H54 (cell line): Measurements from ENCODE around the gene ALKBH6.
"Not testable (repeated sequence)": the region's sequence is repeated elsewhere in the genome, so short reads cannot be mapped to it uniquely, and the experiment has no call there.

Source experiments
- DNase-seq: peaks from one replicate; pipeline ENCODE4 v3.0.0; 2011; ENCODE audit warnings: low spot score, mixed read lengths; ENCODE audit not compliant: insufficient read length
- FAIRE-seq: peaks from 3 replicates; lab custom pipeline; 2011; peaks lifted over from hg19 to GRCh38; lab: Jason Lieb, UNC
- POLR2A ChIP-seq: IDR thresholded peaks from 2 replicates; pipeline ENCODE4 v1.6.1; 2011; ENCODE audit warnings: low read depth, mild to moderate bottlenecking, low read length

ALKBH6 gene

DNA sequence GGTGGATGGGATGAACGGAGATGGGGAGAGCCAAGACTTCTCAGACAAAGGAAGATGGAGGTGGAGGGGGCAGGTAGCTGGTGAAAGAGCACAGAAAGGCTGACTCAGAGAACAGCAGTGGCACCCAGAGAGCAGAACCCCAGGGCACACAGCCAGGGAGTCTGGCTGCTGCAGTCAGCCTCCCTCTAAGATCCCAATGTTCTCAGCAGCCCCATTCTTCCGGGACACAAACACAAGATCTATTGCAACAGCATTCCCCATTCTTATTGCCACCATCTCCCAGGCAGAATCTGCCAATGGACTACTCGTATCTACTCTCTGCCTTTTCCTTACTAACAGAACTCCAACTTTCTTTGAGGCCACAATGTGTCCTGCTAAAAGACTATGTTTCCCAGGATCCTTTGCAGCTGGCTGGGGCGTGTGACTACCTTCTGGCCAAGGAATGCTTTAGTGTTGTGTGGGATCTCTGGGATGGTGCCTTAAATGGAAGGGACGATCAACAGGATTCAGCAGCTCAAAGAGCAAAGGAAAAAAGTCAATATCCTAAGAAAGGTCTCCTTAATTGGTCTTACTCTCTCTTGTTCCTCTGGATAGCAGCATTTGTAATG lies 32.5 kb upstream of the ALKBH6 start:
- no peak for TF ChIP-seq POLR2A
- FAIRE-seq (no peak), DNase-seq (no peak)

- DNase-seq (no peak), FAIRE-seq (no peak)
- TF ChIP-seq POLR2A: no peak
Observed at GRCh38 chr19:36043952-36044351, 29.9 kb upstream of the ALKBH6 start.

- DNase-seq: no peak
- peak; percentile 84 for FAIRE-seq
- no peak for TF ChIP-seq POLR2A
Observed at GRCh38 chr19:36041831-36042230, 27.8 kb upstream of the ALKBH6 start.

DNA sequence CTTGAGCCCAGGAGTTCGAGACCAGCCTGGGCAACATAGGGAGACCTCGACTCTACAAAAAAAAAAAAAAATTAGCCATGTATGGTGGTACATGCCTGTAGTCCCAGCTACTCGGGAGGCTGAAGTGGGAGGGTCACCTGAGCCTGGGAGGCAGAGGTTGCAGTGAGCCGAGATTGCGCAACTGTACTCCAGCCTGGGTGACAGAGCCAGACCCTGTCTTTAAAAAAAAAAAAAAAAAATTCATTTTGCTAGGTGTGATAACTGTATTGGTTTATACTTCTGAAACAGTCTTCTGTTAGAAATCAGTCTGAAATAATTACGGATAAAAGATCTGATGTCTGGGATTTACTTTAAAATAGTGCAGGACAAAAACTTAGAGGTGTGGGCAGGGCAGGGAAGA lies 27.1 kb upstream of the ALKBH6 start:
- not testable (repeated sequence) for DNase-seq, FAIRE-seq

DNA sequence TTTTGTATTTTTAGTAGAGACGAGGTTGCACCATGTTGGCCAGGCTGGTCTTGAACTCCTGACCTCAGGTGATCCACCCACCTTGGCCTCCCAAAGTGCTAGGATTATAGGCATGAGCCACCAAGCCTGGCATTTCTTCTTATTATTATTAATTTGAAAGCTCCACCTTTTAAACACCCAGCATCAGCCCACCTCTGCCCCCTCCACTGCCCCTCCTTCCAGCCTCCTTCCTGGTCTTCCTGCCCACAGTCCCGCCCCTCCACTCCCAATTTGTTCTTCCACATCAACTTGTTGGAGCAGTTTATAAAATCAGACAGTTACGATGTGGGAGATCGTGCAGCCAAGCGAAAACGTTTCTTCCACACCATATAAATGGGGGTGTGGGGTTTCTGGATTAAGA lies 26.5 kb upstream of the ALKBH6 start:
- FAIRE-seq (no peak), DNase-seq (no peak)
- no peak for TF ChIP-seq POLR2A

DNA sequence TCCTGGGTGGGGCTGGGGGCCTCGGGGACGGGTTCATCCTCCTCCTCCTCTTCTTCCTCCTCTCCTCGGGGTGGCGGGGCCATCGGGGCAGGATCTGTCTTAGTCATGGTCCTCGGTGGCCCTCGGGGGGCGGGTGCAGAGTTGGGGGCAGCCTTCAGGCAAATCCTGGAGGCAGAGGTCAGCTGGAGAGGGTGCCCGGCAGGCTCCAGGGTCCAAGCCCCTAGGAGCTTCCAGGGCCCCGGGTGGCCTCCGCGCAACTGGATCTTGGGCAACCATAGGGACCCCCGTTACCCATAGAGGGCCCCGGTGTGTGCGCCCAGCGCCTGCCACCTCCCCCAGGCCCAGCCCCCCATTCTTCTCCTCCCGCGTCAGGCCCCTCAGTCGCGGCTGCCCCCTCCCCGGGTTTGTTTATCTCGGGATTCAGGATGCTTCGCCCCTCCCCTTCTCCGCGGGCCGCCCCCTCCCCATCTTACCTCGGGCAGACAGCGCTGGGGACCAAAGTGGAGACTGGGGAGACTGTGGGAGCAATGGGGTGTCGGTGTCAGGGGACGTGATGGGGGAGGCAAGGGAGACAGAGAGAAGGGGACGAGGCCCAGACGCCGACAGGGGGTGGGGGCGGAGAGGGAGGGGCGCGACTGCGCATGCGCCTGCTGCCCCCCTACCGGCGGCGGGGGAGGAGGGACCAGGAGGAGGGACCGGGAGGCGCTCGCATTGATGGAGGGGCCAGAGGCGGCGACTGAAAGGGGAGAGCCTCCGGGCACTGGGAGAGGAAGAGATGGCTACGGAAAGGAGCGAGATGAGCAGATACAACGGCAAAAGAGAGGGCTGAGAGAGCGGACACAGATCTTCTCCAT lies 18.5 kb upstream of the ALKBH6 start, which contains the start of gene CLIP3:
CLIP3 (minus strand) TSS at position 623 of the 854 bp plus-strand sequence; CDS start at position 107, 516 bp downstream.
- DNase-seq (peak; percentile 85), FAIRE-seq (no peak)
- TF ChIP-seq POLR2A: peak; percentile 30

DNA sequence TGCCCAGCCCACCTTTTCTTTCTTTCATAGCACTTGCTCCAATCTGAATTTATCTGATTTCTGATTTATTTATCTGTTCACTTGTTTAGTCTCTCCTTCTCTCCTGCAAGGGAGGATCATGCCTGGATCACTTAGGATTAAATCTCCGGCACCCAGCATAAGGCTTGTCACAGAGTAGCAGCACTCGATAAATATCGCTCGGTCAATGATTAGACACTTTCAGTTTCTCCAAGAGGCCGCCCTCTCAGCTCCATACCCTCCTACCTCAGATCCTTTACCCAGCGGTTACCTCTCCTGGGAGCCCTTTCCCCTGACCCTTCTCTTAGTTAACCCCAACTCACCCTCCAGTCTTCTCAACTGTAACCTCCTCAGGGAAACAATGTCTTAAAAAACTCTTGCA lies 17.3 kb upstream of the ALKBH6 start:
- DNase-seq: no peak
- TF ChIP-seq POLR2A: no peak
- no peak for FAIRE-seq

- FAIRE-seq: no peak
- TF ChIP-seq POLR2A: no peak
Observed at GRCh38 chr19:36030264-36031148, 16.5 kb upstream of the ALKBH6 start.

DNA sequence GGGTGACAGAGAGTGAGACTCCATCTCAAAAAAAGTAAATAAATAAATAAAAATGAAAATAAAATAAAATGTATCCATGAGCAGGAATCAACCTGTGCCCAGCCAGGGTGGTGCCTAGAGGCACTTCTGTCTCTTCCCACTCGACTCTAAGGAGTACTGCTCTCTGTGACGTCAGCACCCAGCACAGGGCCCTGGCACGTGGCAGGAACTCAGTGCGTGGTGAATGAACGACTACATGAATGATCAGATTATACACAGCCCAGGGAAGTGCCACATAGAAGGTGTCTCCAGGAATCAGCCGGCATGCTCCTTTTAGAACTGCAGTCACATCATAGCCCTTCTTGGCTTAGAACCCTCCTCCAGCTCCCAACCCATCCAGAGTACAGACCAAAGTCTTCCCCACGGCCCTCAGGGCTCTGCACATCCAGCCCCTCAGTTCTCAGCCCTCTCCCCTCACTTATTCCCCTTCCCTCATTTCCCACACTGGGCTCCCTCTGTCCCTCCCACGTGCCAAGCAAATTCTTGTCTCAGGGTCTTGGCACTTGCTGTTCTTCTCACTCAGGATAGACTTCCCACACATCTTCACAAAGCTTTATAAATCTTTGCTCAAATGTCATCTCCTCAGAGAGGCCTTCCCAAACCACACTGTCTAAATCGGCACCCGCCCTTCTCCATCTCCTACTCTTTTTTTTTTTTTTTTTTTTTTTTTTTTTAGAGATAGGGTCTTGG lies 14.5 kb upstream of the ALKBH6 start:
- TF ChIP-seq POLR2A: no peak
- no peak for DNase-seq

More at GRCh38 chr19:36030264-36031148, 16.5 kb upstream of the ALKBH6 start:
- DNase-seq: no peak

DNA sequence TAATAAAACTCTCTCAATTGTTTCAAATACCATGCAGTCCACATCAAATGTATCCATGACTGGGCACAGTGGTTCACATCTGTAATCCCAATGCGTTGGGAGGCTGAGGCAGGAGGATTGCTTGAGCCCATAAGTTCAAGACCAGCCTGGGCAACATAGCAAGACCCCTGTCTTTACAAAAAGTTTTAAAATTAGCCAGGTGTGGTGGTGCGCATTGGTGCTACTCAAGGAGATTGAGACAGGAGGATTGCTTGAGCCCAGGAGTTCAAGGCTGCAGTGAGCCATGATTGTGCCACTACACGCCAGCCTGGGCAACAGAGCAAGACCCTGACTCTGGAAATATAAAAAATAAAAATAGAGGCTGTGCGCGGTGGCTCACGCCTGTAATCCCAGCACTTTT lies 13.7 kb upstream of the ALKBH6 start:
- no peak for TF ChIP-seq POLR2A
- DNase-seq (no peak), FAIRE-seq (no peak)

More for the DNA sequence above, 14.5 kb upstream of the ALKBH6 start:
- FAIRE-seq: no peak

DNA sequence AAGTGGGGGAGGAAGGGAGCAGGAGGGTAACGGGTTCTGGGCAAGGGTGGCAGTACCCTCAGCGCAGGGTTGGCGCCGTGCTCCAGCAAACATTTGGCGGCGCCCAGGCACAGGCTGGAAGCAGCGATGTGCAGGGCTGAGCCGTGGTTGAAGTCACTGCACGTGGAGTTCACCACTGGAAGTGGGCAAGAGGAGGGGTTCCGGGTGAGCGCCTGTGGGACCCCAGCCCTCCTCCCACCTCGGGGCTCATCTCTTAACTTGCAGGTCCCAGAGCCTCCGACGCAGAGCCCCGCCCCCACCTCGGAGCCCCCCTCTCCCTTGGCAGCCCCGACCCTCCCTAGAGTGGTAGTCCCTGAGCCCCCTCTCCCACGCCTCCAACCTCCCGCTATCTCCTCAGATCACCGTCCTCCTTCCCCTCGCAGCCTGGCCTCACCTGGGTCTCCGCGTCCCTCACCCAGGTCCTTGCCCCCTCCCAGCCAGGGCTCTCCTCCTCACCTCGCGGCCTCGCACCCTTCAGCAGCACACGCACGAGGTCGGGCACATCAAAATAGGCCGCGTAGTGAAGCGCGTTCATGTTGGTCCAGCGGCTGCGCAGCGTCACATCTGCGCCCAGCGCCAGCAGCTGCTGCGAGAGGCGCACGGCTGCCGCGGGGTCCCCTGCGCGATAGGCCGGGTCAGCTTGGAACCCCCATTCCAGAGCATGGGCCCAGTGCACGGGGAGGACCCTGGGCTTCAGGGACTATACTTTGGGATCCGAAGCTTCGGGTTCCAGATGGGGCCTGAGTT lies 12.3 kb upstream of the ALKBH6 start:
- no peak for TF ChIP-seq POLR2A
- DNase-seq (no peak), FAIRE-seq (no peak)

GRCh38 chr19:36025541-36025940 lies 11.5 kb upstream of the ALKBH6 start:
- DNase-seq (no peak), FAIRE-seq (no peak)
- TF ChIP-seq POLR2A: no peak
